Stimulated activated CD4-positive, alpha-beta T cell treated with anti-CD3 and anti-CD28 coated beads, Interleukin-2, amount 100 ng/mL, for 48 hours (primary cell): Measurements from ENCODE around the gene SERPING1.

Experiments used
- DNase-seq, 2 donors: peaks; one replicate each; pipeline ENCODE4 v3.0.0-alpha.2; 2020

The SERPING1 gene

GRCh38 chr11:57657194-57658022 is 59.9 kb downstream of the SERPING1 start, which contains the start of gene CLP1:
Gene CLP1 (plus strand): TSS chr11:57657762. CDS start chr11:57659477, 1,715 bp downstream.
- DNase-seq, result peak; percentile 95 to 99

GRCh38 chr11:57658023-57658361 is 60.5 kb downstream of the SERPING1 start:
- no peak for DNase-seq

- no peak for DNase-seq
Observed at GRCh38 chr11:57659669-57660068, 62.2 kb downstream of the SERPING1 start.

GRCh38 chr11:57662893-57663292 is 65.4 kb downstream of the SERPING1 start:
- DNase-seq, result no peak

GRCh38 chr11:57663975-57664374 is 66.5 kb downstream of the SERPING1 start:
- no peak for DNase-seq
